NCI-H510A treated with DMSO at 0.1 percent for 48 hours (cell line): ENCODE data around the gene PTPRE.

ENCODE experiments used
- DNase-seq: peaks from one replicate; lab custom pipeline; 2025; lab: John Stamatoyannopoulos, UW

The PTPRE gene

DNA sequence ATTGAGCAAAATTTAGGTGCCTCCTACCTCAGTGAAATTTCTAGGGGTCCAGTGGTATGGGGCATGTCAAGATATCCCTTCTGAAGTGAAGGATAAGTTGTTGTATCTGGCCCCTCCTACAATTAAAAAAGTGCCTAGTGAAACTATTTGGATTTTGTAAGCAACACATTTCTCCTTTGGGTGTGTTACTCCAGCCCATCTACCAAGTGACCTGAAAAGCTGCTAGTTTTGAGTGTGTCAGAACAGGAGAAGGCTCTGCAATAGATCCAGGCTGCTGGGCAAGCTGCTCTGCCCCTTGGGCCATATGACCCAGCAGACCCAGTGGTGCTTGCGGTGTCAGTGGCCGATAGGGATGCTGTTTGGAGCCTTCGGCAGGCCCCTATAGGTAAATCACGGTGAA lies 46.0 kb downstream of the PTPRE start:
- no peak for DNase-seq

DNA sequence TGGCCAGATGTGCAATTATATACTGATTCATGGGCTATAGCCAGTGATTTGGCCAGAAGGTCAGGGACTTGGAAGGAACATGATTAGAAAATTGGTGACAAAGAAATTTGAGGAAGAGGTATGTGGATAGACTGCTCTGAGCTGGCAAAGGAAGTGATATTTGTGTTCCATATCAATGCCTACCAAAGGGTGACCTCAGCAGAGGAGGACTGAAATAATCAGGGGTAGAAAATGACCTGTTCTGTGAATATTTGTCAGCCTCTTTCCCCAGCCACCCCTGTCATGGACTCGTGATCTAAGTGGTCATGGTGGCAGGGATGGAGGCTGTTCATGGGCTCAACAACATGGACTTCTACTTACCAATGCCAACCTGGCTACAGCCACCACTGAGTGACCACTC lies 47.0 kb downstream of the PTPRE start:
- no peak for DNase-seq

DNA sequence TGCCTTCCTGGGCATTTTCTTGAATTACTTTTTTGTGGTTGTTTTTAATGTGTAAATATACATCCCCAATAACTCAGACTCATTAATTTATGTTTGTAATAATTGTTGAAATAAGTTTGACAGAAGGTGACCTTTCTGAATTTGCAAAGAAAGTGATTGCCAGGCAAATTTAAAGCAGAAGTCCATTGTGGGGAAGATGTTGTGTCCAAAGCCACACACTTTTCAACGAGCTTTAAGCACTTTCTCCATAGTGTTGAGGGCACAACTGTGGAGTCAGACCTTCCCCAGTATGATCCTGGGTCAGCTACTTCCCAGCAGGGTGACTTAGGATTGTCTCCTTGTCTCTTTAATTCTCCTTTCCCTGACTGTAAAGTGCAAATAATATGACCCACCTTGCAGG lies 52.5 kb downstream of the PTPRE start:
- DNase-seq = no peak

DNA sequence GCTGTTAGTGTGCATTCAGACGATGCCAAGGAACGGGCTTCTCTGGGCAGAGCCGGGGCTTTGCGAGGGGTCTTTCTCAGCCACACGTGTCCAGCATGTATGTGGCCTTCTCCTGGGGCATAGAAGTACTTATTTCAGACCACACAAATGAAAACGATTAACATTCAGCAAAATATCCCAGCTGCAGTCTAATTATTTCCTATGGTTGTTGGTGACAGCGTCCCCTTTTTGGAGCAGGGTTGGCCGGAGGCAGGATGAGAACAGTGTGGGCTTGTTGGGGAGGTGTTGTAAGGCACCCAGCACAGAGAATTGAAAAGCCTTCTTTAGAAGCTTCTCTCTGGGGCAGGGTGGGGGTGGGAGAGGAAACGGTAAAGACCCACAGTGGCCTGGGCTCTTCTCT lies 54.2 kb downstream of the PTPRE start:
- DNase-seq = no peak

DNA sequence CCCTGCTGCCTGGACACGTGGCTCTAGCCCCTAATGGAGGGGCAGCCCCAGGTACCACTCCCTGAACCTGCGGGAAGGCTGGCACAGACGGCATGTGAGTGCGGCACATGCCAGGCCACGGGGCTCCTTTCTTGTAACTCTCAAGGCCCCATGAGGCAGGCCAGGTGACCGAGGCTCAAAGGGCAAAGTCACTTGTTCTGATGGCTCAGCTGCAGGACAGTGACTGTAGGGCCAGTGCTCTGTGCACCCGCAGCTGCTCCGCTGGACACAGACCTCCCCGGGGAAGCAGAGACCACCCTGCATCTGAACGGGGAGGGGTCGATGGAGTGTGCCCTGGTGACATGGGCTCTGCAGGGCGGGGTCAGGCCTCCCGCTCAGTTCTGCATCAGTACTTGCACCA lies 55.3 kb downstream of the PTPRE start:
- no peak for DNase-seq

DNA sequence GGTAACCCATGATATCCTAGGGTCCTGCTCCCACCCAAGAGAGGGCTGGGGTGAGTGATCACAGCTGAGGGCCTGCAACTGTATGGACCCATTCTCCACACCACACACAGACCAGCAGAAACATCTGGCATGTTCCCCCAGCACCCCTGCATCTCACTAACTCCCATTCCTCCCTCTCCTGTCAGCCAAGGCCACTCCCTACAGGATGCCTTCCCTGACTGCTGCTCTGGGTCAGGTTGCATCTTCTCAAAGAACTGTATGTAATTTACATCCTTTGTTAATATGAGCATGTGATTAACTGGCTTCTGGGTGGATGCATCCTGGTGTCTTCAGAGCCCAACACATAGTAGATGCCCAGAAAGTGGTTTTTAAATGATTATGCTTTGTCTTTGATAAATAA lies 56.2 kb downstream of the PTPRE start:
- no peak for DNase-seq

DNA sequence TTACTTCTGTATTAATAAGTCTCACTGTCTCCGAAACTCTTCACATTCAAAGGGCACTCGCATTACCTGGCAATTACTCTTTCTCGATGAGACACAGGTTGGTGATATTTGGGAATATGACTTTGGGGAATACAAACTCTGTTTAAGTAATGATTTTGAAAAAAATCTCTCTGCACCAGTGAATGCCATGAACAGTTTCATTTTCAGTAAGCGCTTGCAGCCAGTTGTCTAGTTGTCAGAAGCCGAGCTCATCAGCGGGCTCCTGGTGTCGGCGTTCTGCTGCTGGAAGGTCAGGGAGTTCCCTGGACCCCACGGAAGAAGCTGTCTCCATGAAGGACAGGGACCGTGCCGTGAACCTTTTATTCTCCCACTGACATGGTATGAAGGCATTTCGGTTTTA lies 57.7 kb downstream of the PTPRE start:
- no peak for DNase-seq

DNA sequence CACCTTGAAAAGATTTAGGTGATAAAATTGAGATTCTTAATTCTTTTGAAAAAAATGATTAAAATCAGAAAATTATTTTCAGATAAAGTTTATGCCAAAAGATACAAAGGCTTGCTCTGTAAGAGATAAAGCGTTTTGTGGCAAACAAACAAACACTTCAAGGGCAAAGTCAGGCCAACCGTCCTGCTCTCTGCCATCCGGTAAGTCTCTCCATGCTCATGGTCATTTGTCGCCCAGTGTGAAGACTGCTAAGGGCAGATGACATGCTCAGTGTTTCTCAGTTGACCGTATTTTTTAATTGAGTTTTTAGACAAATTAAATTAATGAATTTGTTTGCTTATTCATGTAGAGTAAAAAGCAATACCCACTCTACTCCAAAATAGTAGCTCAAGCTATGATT lies 60.0 kb downstream of the PTPRE start:
- DNase-seq = no peak

DNA sequence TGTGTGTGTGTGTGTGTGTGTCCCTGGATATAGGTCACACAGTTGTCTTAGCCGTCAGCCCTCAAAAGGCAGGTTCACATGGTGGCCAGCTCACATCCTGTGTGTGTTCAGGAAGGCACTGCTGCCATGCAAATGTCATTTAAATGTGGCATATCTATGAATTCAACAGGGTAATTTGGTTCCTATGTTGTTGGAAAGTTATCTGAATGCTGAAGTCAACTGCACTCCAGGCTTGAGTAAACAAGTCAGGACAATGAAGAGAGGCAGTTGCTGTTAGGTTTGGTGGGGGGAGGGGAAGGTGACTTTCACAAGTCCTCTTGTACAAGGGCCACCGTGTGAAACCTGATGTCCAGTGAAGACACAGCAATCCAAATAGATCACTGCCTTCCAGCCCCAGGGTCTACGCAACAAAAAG lies 61.1 kb downstream of the PTPRE start:
- DNase-seq = no peak

DNA sequence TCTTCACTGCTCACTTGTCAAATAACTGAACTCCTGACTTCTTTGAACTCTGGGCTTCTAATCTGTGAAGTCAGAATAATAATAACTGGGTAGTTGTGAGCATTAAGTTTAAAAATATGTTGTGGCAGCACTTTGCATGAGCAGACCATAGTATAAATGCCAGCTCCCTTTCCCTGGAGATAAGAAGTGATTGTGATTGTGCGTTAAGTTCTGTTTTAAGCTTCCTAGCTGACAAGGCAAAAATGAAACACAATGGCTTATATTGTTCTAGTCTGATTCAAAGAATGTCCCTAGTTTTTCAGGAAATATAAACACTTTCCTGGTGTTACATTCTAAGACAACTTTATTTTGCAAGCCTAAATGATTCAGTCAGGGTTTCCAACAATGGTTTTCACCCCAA lies 61.8 kb downstream of the PTPRE start:
- DNase-seq = no peak

DNA sequence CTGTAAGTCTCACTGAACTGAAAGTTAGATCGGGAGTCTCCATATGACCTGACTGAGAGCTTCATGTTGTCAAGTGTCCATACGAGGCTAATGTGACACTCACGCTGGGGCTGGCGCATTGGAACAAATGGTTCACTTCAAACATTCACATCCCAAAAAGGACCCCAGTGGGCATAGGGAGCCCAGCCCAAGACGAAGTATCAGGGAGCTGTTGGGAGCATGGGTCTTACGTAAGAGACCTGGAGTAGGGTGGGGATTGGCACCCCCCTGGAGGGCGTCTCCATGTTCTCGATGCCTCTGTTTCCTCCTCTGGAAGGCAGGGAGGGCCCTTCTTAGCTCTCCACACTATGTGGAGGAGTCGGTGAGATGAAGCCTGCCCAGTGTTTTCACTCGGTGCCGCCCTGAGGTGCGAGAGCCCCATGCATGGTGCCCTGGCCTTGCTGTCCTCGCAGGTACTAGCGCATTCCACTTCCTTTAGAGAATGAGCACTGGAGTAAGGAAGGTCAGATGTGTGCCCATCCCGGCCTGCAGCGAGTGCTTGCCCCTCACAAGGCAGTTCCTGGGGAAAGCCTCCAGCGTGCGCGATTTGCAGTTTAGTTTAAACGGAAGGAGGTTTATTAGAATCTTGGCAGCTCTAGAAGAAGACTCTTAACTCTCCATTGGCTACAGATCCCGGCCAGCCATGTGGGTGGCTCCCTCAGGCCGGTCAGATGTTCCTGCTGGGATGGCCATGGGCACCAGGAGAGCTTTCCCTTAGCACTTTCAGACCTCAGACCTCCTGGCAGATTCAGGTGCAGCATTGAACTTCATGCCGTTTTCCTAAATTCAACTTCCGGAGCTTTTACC lies 64.4 kb downstream of the PTPRE start:
- DNase-seq = no peak

DNA sequence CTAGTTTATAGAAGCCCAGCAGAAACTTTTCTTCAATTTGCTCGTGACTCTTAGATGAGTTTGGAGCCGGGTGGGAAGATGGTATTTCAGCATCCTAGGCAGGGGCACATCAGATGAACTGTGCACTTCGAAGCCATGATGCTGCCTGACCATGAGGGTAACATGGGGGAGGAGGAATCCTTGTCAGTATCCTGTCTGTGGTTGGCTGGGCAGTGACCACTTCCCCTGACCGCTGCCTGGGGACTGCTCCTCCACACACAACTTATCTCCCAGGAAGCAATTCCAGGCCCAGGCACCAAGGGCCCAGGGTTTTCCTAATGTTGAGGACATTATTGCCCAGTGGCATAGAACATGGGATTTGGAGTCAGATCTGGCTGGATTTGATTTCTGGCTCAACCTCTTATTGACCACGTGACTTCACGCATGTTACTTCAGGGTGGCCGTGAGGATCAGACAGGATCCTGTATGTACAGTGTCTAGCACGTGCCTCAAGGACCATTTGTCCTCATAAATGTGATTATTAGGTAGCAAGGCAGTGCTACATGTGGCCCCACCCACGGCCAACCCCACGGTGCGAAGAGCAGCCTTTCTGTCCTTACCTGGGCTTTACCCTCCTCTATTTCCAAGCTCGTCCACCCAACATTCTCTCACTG lies 65.2 kb downstream of the PTPRE start:
- no peak for DNase-seq

DNA sequence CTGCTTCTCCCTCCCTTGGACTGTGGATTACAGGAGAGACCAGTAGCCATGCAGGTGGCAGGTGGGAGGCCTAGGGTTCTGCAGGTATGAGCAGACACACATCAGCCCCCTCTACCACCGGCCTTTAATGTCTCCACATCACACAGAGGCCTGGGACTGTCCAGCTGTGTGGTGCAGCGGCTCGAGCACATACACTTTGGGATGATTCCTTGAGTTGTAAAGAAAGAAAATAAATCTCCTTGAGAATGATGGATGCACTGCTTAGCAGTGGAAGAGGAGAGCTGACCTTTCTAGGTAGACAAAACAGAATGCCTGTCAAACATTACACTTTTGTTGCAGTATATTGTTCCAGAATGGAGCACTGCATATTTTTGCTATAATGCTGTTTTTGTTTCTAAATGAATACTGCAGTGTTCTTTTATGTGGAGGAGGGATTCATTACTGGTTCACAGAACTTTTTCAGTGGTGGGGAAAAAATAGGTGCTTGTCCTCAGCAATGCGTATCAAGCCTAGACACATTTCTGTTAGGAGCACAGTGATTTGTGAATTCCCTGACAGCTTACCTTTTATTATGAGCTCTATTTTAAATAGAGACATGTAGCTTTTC lies 66.0 kb downstream of the PTPRE start:
- no peak for DNase-seq

DNA sequence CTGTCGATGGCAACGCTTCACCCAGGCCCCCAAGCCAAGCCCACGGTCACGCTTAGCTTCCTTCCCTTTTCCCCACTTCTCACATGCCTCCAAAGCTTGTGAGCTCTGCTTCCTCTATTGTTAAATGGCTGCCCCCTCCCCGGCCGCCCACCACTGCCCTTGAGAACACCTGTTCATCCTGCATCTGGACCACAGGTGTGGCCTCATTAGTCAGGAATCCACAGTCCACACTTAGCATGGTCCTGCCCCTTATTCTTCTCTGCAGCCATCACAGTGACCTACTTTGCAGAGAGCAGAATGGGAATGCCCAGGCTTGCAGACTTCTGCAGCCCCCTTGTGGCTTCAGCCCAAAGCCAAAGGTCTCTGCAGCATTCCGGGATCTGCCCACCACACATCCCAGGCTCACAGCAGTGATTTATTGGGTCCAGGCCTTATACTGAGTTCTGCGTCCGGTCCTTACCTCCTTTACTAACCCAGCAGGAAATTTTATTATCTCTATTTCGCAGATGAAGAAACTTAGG lies 66.9 kb downstream of the PTPRE start:
- no peak for DNase-seq

DNA sequence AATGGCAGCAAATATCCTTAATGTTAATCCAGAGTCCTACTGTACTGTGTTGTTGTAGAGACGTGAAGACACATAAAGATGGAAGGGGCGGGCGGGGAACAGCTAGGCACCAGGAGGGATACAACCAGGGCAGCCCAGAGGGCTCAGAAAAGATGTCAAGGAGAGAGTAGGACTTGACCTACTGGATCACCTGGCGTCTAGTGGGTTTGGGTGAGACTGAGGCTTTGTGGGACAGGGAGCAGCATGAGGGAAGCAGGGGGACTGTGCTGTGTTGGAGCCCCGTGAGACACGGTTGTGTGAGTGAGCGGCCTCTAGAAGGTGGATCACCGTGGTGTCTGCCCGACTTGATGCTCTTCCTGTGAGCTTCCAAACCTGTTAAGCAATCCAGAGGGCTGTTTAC lies 68.0 kb downstream of the PTPRE start:
- DNase-seq = no peak

DNA sequence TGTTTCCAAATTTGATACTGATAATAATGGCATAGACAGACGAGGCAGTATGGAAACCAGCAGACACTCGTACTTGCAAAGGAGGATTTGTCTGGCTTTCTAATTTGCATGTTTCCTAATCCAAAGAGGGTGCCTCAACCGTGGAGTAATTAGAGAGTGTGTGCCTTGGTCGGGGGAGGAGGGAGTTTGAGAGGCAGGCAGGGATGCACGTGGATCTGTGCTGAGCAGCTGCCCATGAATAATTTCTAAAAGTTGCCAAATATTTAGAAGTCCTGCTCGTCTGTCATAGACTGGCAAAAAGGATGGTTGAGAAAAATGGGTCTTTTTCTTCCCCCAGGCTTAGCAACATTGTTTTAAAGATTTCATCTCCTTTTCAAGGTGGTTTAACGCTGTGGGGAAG lies 69.4 kb downstream of the PTPRE start:
- no peak for DNase-seq

DNA sequence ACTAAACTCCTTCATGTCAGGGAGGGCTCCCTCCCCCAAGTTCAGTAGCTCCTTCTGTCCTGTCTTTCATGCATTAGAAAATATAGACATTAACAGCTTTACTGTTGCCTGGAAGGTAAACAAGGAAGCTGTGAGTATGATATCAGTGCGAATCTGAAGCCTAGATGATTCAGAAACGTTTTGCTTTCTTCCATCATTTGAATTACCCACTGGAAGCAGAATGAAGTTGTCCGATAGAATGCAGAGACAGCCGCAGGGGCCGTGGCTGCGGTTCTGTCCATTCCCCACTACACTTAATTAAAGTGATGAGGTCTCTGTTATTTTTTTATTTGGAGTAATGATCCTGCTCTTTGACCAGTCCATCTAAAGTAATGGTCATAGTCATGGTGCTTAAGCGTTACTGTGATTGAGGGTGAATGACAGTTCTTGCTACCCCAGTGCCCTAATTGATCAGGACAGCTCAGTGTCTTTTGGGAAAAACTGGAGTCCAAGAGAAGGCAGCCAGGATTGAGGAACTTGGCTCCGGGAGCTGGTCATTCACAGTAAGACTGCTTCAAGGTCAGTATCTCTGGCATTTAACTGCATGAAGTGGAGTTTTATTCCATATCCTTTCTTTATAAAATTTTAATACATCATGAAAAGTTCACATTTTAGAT lies 69.9 kb downstream of the PTPRE start:
- no peak for DNase-seq

DNA sequence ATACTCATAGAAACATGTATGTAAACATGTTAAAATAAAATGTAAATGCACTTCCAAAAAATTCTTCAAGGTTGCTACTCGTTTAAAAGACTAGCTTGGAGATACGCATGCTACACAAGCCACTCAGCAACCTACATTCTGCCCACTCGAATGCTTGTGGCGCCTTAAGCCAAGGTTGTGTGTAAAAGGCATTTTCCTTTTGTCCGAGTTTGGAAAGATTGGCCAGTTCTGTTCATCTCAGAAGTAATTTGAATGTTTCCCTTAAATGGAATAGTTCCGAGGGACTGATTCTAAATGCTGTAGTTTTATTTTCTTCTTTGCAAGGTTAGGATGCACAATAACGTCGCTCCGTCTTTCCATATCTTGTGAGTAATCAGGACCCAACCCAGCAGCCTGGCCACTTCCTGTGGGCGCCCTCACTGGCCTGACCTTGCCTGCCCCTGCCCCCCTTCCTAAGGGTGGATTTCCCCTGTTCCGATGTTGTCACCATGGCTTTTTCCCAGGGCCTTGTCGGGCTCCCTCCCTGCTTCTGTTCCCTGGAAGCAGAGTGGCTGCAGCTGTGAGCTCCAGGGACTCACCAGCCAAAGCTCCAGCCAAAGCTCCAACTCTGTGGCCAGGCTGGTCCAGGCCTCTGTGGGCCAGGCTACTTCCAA lies 70.6 kb downstream of the PTPRE start:
- DNase-seq = no peak

DNA sequence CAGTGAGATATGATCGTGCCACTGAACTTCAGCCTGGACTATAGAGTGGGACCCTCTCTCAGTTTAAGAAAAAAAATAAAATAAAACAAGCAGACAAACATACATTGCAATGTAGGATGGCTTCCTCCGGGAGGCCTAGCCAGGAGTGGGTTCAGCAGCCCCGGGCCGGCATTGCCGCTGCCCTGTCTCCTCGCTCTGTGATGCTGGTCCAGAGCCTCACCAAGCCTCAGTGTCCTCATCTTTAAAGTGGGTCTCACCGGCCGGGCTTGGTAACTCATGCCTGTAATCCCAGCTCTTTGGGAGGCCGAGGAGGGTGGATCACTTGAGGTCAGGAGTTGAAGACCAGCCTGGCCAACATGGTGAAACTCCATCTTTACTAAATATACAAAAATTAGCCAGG lies 71.6 kb downstream of the PTPRE start:
- DNase-seq = no peak

DNA sequence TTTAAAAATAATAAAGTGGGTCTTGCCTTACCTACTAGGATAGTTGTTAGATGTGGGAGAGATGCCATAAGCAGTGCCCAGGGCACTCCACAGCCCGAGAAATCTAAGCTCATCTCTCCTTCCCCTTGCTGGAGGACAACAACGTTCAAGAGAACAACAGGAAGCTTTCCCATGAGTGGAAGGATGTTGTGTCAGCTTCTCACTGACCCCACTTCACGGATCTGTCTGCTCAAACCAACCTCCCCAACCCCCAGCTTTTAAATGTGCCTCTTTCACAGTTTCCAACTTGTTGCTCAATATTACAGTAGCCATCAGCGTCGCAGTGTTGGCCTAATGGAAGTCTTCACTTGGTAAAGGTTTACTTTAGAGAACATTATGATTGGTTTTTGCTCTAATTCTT lies 72.1 kb downstream of the PTPRE start:
- no peak for DNase-seq

DNA sequence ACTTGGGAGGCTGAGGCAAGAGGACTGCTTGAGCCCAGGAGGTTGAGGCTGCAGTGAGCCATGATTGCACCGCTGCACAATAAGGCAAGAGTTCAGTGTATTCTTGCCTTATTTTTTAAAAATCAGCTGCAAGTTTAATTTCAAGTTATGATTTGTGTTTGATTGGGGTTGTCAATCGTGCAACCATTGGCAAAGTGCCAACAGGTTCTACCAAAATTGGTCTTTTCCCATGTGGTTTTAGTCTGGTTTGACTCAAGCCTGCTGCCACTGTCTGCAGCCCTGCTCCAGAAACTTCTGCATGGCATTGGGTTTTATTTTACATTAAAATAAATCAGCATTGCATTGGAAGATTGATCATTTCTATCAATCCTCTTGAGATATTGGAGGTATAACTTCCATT lies 72.7 kb downstream of the PTPRE start:
- no peak for DNase-seq

DNA sequence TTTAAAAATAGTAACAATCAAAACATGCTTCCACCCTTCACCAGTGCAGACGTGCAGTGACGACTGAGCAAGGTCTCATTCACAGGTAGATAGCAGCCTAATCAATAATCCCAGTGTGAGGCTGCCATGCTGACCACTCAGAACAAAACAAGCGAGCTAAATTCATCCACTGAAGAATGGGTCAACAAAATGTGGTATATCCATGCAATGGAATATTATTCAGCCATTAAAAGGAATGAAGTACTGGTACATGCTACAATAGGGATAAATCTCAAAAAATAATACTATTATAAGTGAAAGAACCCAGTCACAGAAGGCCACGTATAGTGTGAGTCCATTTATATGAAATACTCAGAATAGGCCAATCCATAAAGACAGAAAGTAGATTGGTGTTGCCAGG lies 74.0 kb downstream of the PTPRE start:
- no peak for DNase-seq
